Measurements from ENCODE around the gene BICD2.

DNA sequence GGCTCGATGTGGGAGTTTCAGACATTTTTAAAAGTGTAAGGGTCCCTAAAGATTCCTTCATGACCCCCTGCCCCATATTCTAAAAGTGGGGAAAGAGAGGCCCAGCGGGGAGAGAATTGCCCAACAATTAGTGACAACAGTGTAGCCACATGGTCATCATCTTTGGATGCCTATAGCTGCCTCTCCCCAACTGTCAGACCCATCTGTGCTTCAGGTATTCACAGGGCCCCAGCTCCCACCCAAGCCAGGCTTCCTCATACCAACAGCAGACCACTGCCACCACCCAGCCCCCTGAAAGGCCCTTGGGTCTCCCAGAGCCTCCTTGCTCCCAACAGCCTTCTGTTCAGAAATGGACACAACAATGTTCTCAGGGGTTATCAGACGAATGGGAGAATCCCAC, 4.1 kb downstream of the BICD2 start:
- TF ChIP-seq, protein P1, sequence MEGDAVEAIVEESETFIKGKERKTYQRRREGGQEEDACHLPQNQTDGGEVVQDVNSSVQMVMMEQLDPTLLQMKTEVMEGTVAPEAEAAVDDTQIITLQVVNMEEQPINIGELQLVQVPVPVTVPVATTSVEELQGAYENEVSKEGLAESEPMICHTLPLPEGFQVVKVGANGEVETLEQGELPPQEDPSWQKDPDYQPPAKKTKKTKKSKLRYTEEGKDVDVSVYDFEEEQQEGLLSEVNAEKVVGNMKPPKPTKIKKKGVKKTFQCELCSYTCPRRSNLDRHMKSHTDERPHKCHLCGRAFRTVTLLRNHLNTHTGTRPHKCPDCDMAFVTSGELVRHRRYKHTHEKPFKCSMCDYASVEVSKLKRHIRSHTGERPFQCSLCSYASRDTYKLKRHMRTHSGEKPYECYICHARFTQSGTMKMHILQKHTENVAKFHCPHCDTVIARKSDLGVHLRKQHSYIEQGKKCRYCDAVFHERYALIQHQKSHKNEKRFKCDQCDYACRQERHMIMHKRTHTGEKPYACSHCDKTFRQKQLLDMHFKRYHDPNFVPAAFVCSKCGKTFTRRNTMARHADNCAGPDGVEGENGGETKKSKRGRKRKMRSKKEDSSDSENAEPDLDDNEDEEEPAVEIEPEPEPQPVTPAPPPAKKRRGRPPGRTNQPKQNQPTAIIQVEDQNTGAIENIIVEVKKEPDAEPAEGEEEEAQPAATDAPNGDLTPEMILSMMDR (IDR thresholded peaks at IDR 0.05; ENCODE audit: low read length): no peak
- no peak for TF ChIP-seq EZH2 (optimal IDR thresholded peaks at IDR 0.05; ENCODE audit: low read depth, low read length)

All from MM.1S (cell line).